Coronary artery (tissue), 2 donors: ENCODE measurements around the gene MTF1.

ENCODE experiments used
- DNase-seq: peaks from one replicate; pipeline ENCODE4 v3.0.0-alpha.2; 2017; ENCODE audit warnings: low spot score
- H3K27ac ChIP-seq, 2 donors: fragments of 200-600 bp; sonication (generic); one replicate each; pipeline ENCODE4 v1.5.1; 2016 to 2019
- H3K4me3 ChIP-seq: fragments of 200-600 bp; sonication (generic); 2 replicates; pipeline ENCODE4 v1.5.1; 2016; ENCODE audit warnings: mild to moderate bottlenecking, moderate library complexity
- TF ChIP-seq, protein P1 (sequence below): fragments of 200-600 bp; sonication (generic); IDR thresholded peaks from one replicate; pipeline ENCODE4 v1.5.1; 2019; ENCODE audit warnings: antibody characterized with exemption

The MTF1 gene

DNA sequence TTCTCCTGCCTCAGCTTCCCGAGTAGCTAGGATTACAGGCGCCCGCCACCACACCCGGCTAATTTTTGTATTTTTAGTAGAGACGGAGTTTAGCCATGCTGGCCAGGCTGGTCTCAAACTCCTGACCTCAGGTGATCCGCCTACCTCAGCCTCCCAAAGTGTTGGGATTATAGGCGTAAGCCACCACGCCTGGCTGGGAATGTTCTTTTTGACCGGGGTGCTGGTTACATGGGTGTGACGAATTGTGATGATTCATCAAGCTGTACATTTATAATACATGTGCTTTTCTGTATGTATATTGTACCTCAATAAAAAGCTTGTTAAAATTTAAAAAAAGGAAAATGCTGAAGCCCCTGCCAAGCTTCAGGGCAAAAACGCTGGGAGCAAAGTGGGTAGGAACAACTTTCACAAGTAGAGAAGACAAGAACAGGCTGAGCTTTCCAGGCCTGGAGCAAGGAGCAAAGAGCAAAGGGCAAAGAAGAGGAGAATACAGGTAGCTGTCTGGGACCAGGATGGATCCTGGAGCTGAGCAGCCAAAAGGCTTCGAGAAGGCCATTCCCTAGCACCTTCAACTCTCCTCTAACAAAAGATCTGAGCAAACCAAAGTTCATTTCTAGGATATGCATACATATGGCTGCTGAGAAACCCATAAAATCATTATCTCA, 30.9 kb downstream of the MTF1 start:
- H3K27ac ChIP-seq, result no peak overlapping the region
- no peak for DNase-seq
- H3K4me3 ChIP-seq, result no peak overlapping the region
- TF ChIP-seq, protein P1, sequence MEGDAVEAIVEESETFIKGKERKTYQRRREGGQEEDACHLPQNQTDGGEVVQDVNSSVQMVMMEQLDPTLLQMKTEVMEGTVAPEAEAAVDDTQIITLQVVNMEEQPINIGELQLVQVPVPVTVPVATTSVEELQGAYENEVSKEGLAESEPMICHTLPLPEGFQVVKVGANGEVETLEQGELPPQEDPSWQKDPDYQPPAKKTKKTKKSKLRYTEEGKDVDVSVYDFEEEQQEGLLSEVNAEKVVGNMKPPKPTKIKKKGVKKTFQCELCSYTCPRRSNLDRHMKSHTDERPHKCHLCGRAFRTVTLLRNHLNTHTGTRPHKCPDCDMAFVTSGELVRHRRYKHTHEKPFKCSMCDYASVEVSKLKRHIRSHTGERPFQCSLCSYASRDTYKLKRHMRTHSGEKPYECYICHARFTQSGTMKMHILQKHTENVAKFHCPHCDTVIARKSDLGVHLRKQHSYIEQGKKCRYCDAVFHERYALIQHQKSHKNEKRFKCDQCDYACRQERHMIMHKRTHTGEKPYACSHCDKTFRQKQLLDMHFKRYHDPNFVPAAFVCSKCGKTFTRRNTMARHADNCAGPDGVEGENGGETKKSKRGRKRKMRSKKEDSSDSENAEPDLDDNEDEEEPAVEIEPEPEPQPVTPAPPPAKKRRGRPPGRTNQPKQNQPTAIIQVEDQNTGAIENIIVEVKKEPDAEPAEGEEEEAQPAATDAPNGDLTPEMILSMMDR, result no peak

DNA sequence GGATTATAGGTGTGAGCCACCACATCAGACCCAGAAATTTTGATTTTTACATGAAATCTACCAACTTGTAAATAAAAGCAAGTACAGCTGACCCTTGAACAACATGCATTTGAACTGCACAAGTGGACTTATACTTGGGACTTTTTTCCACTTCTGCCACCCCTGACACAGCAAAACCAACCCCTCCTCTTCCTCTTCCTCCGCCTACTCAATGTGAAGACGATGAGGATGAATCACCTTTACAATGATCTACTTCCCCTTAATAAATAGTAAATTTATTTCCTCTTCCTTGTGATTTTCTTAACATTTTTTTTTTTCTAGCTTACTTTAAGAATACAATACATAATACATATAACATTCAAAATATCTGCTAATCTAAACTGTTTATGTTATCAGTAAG, 33.9 kb downstream of the MTF1 start:
- no peak overlapping the region for H3K4me3 ChIP-seq
- H3K27ac ChIP-seq, result no peak overlapping the region
- TF ChIP-seq, protein P1, result no peak
- no peak for DNase-seq

DNA sequence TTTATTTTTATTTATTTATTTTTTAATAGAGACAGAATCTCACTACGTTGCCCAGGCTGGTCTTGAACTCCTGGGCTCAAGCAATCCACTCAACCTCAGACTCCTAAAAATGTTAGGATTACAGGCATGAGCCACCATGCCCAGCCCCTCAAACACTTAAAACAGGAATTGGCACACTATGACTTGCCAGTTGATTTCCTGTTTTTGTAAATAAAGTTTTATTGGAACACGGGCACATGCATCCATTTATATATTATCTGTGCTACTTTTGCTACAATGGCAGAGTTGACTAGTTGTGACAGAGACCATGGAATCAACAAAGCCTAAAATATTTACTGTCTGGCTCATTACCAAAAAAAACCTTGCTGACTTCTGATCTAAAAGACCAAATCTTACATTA, 35.4 kb downstream of the MTF1 start:
- H3K4me3 ChIP-seq, result no peak overlapping the region
- H3K27ac ChIP-seq, result no peak overlapping the region
- TF ChIP-seq, protein P1, result no peak
- DNase-seq, result no peak

DNA sequence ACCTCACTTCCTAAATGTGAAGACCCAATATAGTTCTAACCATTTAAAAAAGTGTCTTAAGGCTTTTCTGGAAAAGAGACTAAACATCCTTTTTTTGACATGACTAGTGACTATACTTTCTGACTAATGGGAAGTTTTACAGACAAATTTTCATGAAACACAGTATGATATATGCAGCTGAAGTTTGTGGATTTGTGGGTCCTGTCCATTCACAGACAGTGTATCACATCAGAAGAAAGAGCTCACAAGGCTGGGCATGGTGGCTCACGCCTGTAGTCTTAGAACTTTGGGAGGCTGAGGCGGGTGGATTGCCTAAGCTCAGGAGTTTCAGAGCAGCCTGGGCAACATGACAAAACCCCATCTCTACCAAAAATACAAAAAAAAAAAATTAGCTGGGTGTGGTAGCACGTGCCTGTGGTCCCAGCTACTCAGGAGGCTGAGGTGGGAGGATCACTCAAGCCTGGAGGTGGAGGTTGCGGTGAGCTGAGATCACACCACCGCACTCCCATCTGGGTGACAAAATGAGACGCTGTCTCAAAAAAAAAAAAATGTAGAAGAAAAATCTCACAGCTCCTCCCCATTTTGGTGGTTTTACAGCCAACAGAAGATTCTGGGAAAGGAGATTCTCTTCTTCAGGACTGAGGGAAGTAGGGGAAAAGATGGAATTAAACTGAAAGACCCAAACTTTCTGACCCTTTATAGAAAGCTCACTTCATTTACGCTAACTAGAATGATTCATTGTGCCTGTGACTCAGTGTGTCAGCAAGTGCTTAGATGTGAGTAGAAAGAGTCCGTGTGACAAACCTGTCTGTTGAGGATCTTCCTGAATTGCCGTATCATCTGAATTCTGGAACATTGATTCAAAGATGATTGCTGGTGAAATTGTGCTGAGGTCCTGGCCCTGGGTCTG, 36.2 kb downstream of the MTF1 start:
- DNase-seq, result no peak
- Histone ChIP-seq H3K4me3 (no peak overlapping the region), H3K27ac (no peak overlapping the region)
- TF ChIP-seq, protein P1, result no peak

DNA sequence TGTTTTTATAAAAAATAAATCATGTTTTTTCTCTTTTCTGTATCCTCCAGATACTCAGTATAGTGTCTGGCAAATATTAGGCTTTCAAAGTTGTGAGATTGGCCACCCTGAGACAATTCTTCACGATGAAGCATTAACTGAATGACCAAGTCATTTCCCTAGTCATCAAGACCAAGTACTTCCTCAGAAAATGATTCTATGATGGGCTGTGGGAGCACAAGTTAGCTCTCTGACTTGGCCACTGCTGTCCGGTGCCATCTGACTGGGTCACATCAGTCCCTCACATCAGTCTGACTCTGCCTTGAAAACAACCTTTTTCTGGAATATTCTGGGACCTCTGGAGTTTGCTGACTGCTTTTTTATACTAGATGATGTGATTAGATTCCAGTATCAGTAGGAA, 37.9 kb downstream of the MTF1 start:
- H3K27ac ChIP-seq, result no peak overlapping the region
- no peak for DNase-seq
- no peak overlapping the region for H3K4me3 ChIP-seq
- TF ChIP-seq, protein P1, result no peak

DNA sequence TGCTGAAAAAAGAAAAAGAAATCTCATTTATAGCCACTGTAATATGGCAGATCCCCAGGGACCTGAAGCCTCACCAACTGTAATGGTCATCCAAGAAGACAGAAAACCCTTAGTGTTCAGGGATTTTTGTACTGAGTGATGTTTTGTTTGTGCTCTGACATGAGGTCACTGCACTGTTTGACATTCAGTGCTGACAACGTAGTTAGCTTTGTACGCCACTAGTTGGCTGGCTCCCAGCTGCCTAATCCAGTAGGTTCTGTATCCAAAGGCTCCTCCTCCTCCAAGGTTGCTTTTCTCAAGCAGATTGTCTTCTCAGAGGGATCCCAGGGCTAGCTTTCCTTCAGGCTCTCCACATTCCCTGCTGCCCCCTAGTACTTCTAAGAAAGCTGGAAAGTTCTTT, 41.9 kb downstream of the MTF1 start:
- TF ChIP-seq, protein P1, result no peak
- no peak for DNase-seq
- Histone ChIP-seq H3K27ac (no peak overlapping the region), H3K4me3 (no peak overlapping the region)

DNA sequence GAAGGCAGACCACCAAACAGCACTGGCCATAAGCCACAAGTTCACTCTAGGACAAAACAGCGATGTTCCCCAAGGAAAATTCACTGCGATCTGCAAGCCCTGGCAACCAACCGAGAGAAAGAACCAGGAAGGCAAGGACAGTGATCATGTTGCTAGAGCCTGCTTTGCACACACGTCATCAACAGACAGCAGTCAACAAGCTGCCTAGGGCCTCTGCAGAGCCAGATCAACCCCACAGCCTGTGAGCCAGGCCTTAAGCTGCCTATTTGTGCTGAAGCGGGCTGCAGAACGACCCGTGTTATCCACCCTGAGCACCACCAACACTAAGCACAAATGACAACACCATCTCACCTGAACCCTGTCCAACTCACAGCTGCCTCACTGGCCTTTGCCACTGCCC, 45.1 kb downstream of the MTF1 start:
- TF ChIP-seq, protein P1, result no peak
- DNase-seq, result no peak
- no peak overlapping the region for H3K27ac ChIP-seq
- H3K4me3 ChIP-seq, result no peak overlapping the region
